ENCODE results near the gene ATP10D. TPM values are rescaled to one million over a fixed set of nuclear protein-coding genes. Genes with fewer than 3 reads are reported as not detected.
A peak's percentile ranks its signal among the peaks of the same experiment; 100 is the strongest.

Gene ATP10D
- total and polyA plus RNA-seq, 3 donors from 2014 or later = 7.1 to 14.6 (median 7.9) TPM

GRCh38 chr4:47462799-47463234, 22.3 kb upstream of the ATP10D start:
- peak overlapping the region; percentile 80 to 89 for H3K27ac ChIP-seq
- 4 to 5% methylated on average over 6 of the region's 6 CpGs for WGBS, 2 donors
- H3K36me3 ChIP-seq (ENCODE audit: low read depth, missing control alignments) = no peaks in the 10 kb centered on the region
- H3K4me3 ChIP-seq = peak overlapping the region; percentile 88 to 96
- no peaks in the 10 kb centered on the region for H3K9me3 ChIP-seq
- TF ChIP-seq CTCF (IDR thresholded peaks at IDR 0.05) = no peak
- no peak for TF ChIP-seq POLR2A (IDR thresholded peaks at IDR 0.05)
- no peaks in the 10 kb centered on the region for H3K27me3 ChIP-seq
- intact Hi-C loops (cut with DNase I; ENCODE audit: low total_unique reads) = no loop called here
- no peak for DNase-seq
- peaks cover 4% of the 10 kb centered on the region for H3K4me1 ChIP-seq

GRCh38 chr4:47463235-47463956, 21.7 kb upstream of the ATP10D start, which contains the start of gene COMMD8:
Gene COMMD8, minus strand, starts transcription at chr4:47463702. Its CDS starts 51 bp downstream, at chr4:47463651.
- WGBS, 2 donors = 0 to 1% methylated on average over 19 to 50 of the region's 51 CpGs
- Histone ChIP-seq H3K4me1 (peaks cover 4% of the 10 kb centered on the region), H3K36me3 (ENCODE audit: low read depth, missing control alignments) (no peaks in the 10 kb centered on the region), H3K27ac (peak within 1 kb of the TSS; percentile 80 to 89), H3K27me3 (no peaks in the 10 kb centered on the region), H3K9me3 (no peaks in the 10 kb centered on the region), H3K4me3 (peak within 1 kb of the TSS; percentile 88 to 96)
- peak; percentile 99 for DNase-seq
- intact Hi-C loops (cut with DNase I; ENCODE audit: low total_unique reads) = no loop called here
- TF ChIP-seq POLR2A (IDR thresholded peaks at IDR 0.05) (no peak), CTCF (IDR thresholded peaks at IDR 0.05) (peak in 2 of 3 experiments; percentile 22 to 41)

GRCh38 chr4:47465004-47465403, 20.1 kb upstream of the ATP10D start:
- DNase-seq = no peak
- TF ChIP-seq POLR2A (IDR thresholded peaks at IDR 0.05) (no peak), CTCF (IDR thresholded peaks at IDR 0.05) (no peak)
- H3K27me3 ChIP-seq = no peaks in the 10 kb centered on the region
- no peak overlapping the region for H3K4me3 ChIP-seq
- 75 to 88% methylated on average over 2 of the region's 2 CpGs for WGBS, 2 donors
- intact Hi-C loops (cut with DNase I; ENCODE audit: low total_unique reads) = no loop called here
- no peaks in the 10 kb centered on the region for H3K36me3 ChIP-seq (ENCODE audit: low read depth, missing control alignments)
- no peaks in the 10 kb centered on the region for H3K9me3 ChIP-seq
- H3K27ac ChIP-seq = no peak overlapping the region
- H3K4me1 ChIP-seq = peaks cover 4% of the 10 kb centered on the region

- Histone ChIP-seq H3K27ac (no peak overlapping the region), H3K27me3 (no peaks in the 10 kb centered on the region), H3K9me3 (no peaks in the 10 kb centered on the region), H3K4me3 (no peak overlapping the region), H3K36me3 (ENCODE audit: low read depth, missing control alignments) (no peaks in the 10 kb centered on the region), H3K4me1 (peaks cover 4% of the 10 kb centered on the region)
- intact Hi-C loops (cut with DNase I; ENCODE audit: low total_unique reads) = no loop called here
- DNase-seq = no peak
- TF ChIP-seq POLR2A (IDR thresholded peaks at IDR 0.05) (no peak), CTCF (IDR thresholded peaks at IDR 0.05) (no peak)
- 43 to 44% methylated on average over 2 of the region's 2 CpGs for WGBS, 2 donors
Observed at GRCh38 chr4:47466056-47466785, 18.9 kb upstream of the ATP10D start.

Data from testis (tissue), 3 donors.